GM10248 (cell line): ENCODE results near the gene ERO1B.

Source experiments
- CTCF ChIA-PET: fragments of 300-600 bp; sonication (Branson Sonifier 250); formaldehyde crosslinking; extraction: SDS; loops from one replicate; lab custom pipeline; 2021; ENCODE audit warnings: antibody characterized with exemption; lab: Yijun Ruan, JAX
- POLR2A ChIA-PET: fragments of 350-650 bp; sonication (Branson Sonifier 250); formaldehyde crosslinking; extraction: SDS; loops from one replicate; lab custom pipeline; 2020; ENCODE audit warnings: antibody characterized with exemption; lab: Yijun Ruan, JAX
- DNase-seq: peaks from one replicate; pipeline ENCODE4 v3.0.0; 2012; ENCODE audit errors: extremely low spot score
- TF ChIP-seq, protein P1 (sequence below): IDR thresholded peaks from 2 replicates; pipeline ENCODE4 v1.5.1; 2012; ENCODE audit warnings: mild to moderate bottlenecking, low read depth; ENCODE audit errors: extremely low read depth, missing control alignments, control extremely low read depth

The ERO1B gene

GRCh38 chr1:236281198-236281653 is 532 bp downstream of the ERO1B start:
- TF ChIP-seq, protein P1, sequence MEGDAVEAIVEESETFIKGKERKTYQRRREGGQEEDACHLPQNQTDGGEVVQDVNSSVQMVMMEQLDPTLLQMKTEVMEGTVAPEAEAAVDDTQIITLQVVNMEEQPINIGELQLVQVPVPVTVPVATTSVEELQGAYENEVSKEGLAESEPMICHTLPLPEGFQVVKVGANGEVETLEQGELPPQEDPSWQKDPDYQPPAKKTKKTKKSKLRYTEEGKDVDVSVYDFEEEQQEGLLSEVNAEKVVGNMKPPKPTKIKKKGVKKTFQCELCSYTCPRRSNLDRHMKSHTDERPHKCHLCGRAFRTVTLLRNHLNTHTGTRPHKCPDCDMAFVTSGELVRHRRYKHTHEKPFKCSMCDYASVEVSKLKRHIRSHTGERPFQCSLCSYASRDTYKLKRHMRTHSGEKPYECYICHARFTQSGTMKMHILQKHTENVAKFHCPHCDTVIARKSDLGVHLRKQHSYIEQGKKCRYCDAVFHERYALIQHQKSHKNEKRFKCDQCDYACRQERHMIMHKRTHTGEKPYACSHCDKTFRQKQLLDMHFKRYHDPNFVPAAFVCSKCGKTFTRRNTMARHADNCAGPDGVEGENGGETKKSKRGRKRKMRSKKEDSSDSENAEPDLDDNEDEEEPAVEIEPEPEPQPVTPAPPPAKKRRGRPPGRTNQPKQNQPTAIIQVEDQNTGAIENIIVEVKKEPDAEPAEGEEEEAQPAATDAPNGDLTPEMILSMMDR: no peak
- DNase-seq: peak; percentile 40
- ChIA-PET POLR2A (interaction anchor here (0.6 to 2.4 kb wide), 12 partner anchors 11 to 416 kb away, joined by 3 to 9 read pairs (median 4); partner anchors contain the start of gene HEATR1), CTCF (interaction anchor here (0.8 to 1.3 kb wide), 2 partner anchors 9 to 22 kb away, joined by 3 read pairs; no protein-coding TSS in a partner anchor)

DNA sequence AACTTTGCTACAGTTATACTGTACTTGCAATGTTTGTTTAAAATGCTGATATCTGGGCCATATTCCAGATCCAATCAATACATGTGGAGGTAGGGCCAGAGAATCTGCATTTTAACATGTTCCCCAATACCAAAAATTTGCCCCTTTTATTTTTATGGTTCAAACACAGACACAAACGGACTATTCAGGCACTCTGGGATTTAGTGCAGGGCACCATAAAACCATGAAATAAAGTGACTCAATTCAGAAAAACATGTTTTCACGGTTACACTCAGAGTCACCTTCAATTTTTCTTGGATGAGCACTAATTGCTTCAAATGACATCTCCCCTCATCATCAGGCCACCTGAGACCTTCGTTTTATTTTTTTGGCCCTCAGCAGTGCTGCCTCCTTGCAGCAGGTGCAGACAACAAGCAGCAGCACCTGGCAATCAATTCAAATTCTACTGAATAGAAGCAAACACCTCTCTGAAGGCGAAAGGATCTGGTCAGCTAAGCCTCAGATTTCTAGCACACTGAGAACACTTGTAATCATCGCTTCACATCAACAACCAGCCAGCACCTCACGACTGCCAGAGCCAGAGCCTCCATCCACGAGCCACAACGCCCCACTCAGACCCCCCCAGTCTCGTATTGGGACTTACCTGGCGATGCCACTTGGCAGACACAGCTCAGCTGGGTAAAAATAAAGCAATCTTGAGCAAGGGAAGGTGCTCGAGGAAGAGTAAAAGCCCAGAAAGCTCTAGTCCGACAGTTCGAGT is 1.1 kb downstream of the ERO1B start:
- POLR2A ChIA-PET: interaction anchor here (0.6 to 2.4 kb wide), 8 partner anchors 10 to 324 kb away, joined by 3 to 9 read pairs (median 4); partner anchors contain the start of gene HEATR1
- CTCF ChIA-PET: interaction anchor here (1.3 kb wide), 1 partner anchor 22 kb away, joined by 3 read pairs; no protein-coding TSS in a partner anchor
- DNase-seq: peak; percentile 34
- TF ChIP-seq, protein P1: no peak

- POLR2A ChIA-PET: no interaction called here
- CTCF ChIA-PET: interaction anchor here (0.8 to 1.7 kb wide), 3 partner anchors 11 to 16 kb away, joined by 3 to 5 read pairs (median 4); no protein-coding TSS in a partner anchor
- TF ChIP-seq, protein P1: no peak
- no peak for DNase-seq
Measured at GRCh38 chr1:236275586-236275985, 6.2 kb downstream of the ERO1B start.

DNA sequence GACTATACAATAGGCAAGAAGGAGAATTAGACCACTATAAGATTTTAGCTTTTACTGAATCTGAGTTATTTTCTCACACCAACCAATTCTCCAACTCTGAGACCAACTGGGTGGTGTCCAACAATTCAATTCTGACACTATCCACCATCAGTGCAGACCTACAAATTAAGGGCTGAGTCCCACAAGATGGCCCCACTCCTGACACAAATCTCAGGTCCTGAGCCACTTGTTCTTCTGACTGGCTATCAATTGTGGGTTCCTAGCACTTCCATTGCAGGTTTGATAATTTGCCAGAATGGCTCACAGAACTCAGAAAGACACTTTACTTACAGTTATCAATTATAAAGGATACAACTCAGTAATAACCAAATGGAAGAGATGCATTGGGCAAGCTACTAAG is 6.7 kb downstream of the ERO1B start:
- CTCF ChIA-PET: interaction anchor here (1.4 to 1.7 kb wide), 2 partner anchors 11 to 16 kb away, joined by 4 to 5 read pairs; no protein-coding TSS in a partner anchor
- no peak for DNase-seq
- TF ChIP-seq, protein P1: no peak
- POLR2A ChIA-PET: interaction anchor here (0.5 kb wide), 1 partner anchor 104 kb away, joined by 3 read pairs; no protein-coding TSS in a partner anchor

- TF ChIP-seq, protein P1: no peak
- no peak for DNase-seq
- CTCF ChIA-PET: interaction anchor here (2.5 to 2.9 kb wide), 2 partner anchors 11 to 14 kb away, joined by 9 to 10 read pairs; no protein-coding TSS in a partner anchor
- POLR2A ChIA-PET: interaction anchor here (0.7 kb wide), 1 partner anchor 153 kb away, joined by 6 read pairs; no protein-coding TSS in a partner anchor
Measured at GRCh38 chr1:236273358-236273757, 8.4 kb downstream of the ERO1B start.

DNA sequence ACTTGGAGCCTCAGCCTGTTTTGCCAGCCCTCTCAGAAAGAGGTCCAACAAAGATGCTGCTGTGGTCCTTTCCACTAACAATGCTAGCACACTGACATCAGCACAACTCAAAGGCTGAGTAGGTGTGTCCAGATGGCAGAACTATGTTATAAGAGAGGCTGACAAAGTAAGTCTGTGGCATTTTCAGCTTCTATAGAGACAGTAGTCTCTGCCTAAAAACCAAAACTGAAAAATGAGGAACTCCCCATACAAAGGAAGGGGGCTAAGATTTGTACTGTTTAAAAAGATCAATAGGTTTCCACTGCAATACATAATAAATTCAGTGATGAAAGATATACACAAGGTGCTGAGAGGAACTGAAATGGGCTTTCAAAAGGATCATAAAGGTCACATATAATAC is 12.3 kb downstream of the ERO1B start:
- CTCF ChIA-PET: interaction anchor here (1.1 kb wide), 1 partner anchor 13 kb away, joined by 3 read pairs; the partner anchor contains the start of gene ERO1B
- DNase-seq: no peak
- TF ChIP-seq, protein P1: no peak
- POLR2A ChIA-PET: no interaction called here
